Right renal cortex interstitium (tissue), 3 donors: Measurements from ENCODE around the gene WDR26. TPM values are rescaled to one million over a fixed set of nuclear protein-coding genes. Genes with fewer than 3 reads are reported as not detected.
"Not testable (repeated sequence)": the region's sequence is repeated elsewhere in the genome, so short reads cannot be mapped to it uniquely, and the experiment has no call there.

Experiments used
- DNase-seq, 3 donors: peaks; one replicate each; pipeline ENCODE4 v3.0.0-alpha.2; 2013; ENCODE audit warnings: low read depth in 3 of 3, low spot score in 2 of 3
- polyA plus RNA-seq, 3 donors: library from polyadenylated mRNA; unstranded; fragments of 120-200 nt; gene quantifications; one replicate each; pipeline ENCODE4 v1.2.1, GENCODE V29; 2013; ENCODE audit not compliant: insufficient read length in 3 of 3

WDR26 gene
- 100 to 1,000 TPM in 1 of 3 donors, 10 to 100 TPM in 2; 94.8 to 105 (median 95.2) TPM for polyA plus RNA-seq

- peak in 2 of 3 donors; percentile 71 to 72 for DNase-seq
Observed at GRCh38 chr1:224434691-224435317, at the start of gene WDR26. WDR26 (minus strand) TSS chr1:224434797.

- DNase-seq = not testable (repeated sequence)
Observed at GRCh38 chr1:224483206-224483605, 48.6 kb upstream of the WDR26 start.

GRCh38 chr1:224482619-224483018 lies 48.0 kb upstream of the WDR26 start:
- no peak for DNase-seq

- no peak for DNase-seq
Observed at GRCh38 chr1:224481601-224482000, 47.0 kb upstream of the WDR26 start.

GRCh38 chr1:224480888-224481459 lies 46.4 kb upstream of the WDR26 start:
- DNase-seq = not testable (repeated sequence)

- not testable (repeated sequence) for DNase-seq
Observed at GRCh38 chr1:224480200-224480599, 45.6 kb upstream of the WDR26 start.

GRCh38 chr1:224472806-224473205 lies 38.2 kb upstream of the WDR26 start:
- no peak for DNase-seq

GRCh38 chr1:224466154-224466553 lies 31.6 kb upstream of the WDR26 start:
- DNase-seq = no peak

GRCh38 chr1:224459966-224460365 lies 25.4 kb upstream of the WDR26 start:
- no peak for DNase-seq

GRCh38 chr1:224458996-224459395 lies 24.4 kb upstream of the WDR26 start:
- no peak for DNase-seq

- no peak for DNase-seq
Observed at GRCh38 chr1:224458296-224458695, 23.7 kb upstream of the WDR26 start.

GRCh38 chr1:224457782-224458144 lies 23.2 kb upstream of the WDR26 start:
- no peak for DNase-seq

GRCh38 chr1:224456637-224456953 lies 22.0 kb upstream of the WDR26 start:
- DNase-seq = no peak

- DNase-seq = no peak
Observed at GRCh38 chr1:224454402-224455055, 19.9 kb upstream of the WDR26 start.

GRCh38 chr1:224450561-224451350 lies 16.2 kb upstream of the WDR26 start:
- no peak for DNase-seq

GRCh38 chr1:224450159-224450558 lies 15.6 kb upstream of the WDR26 start:
- DNase-seq = no peak

- no peak for DNase-seq
Observed at GRCh38 chr1:224448453-224449017, 13.9 kb upstream of the WDR26 start.

- DNase-seq = no peak
Observed at GRCh38 chr1:224447971-224448370, 13.4 kb upstream of the WDR26 start.

- no peak for DNase-seq
Observed at GRCh38 chr1:224447251-224447650, 12.7 kb upstream of the WDR26 start.

GRCh38 chr1:224438989-224439388 lies 4.4 kb upstream of the WDR26 start:
- DNase-seq = no peak

GRCh38 chr1:224435999-224436398 lies 1.4 kb upstream of the WDR26 start:
- no peak for DNase-seq
